Measurements from ENCODE around the gene DHX35. TPM values are rescaled to one million over a fixed set of nuclear protein-coding genes. Genes with fewer than 3 reads are reported as not detected.

DHX35 gene
- total RNA-seq, 1 experiment from 2014 or later, result 15.9 TPM

DNA sequence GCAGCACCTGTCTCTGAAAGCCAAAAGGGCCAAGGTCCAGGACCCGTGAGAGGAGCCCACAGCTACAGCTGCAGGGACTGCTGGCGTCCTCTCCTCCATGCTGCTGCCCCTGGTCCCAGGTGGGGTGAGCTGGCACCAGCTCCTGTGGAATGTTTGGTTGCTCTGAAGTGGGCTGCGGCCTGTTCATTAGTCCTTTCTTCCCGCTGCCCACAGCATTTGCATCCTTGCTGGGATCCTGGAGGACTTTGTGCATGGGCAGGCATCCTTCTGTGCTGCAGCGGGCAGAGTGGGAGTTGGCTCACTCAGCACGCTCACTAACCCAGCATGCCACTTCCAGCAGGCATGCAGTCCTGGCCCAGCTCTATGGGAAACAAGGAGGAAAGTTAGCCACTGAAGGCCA, 76.4 kb downstream of the DHX35 start:
- BruUV-seq (replicated peaks), result no TSS peak
- TF ChIP-seq CTCF (conservative IDR thresholded peaks at IDR 0.05; ENCODE audit: low read depth, low read length) (no peak), EZH2 (IDR thresholded peaks at IDR 0.05; ENCODE audit: borderline replicate concordance, low read depth, low read length, poor library complexity, severe bottlenecking) (no peak)
- Histone ChIP-seq H3K36me3 (ENCODE audit: insufficient read depth, low read length, poor library complexity, severe bottlenecking) (peaks cover 55% of the 10 kb centered on the region), H3K9me3 (ENCODE audit: low read depth, low read length, poor library complexity, severe bottlenecking) (no peaks in the 10 kb centered on the region), H3K27ac (ENCODE audit: low read depth, low read length, poor library complexity, severe bottlenecking) (no peak overlapping the region), H3K4me3 (ENCODE audit: low read depth, low read length, poor library complexity, severe bottlenecking) (no peak overlapping the region), H3K27me3 (replicated peaks; ENCODE audit: insufficient read depth, low read depth, low read length, poor library complexity) (no peaks in the 10 kb centered on the region), H3K4me1 (ENCODE audit: insufficient read depth, low read length, poor library complexity, severe bottlenecking) (no peaks in the 10 kb centered on the region)
- intact Hi-C loops (cut with micrococcal nuclease; ENCODE audit: unreplicated experiment), result no loop called here
- POLR2A ChIA-PET (ENCODE audit: low non-redundant PET), result interaction anchor here (0.6 kb wide), 1 partner anchor 1973 kb away, joined by 3 read pairs; no protein-coding TSS in a partner anchor
- CTCF ChIA-PET, result no interaction called here
- no peak for DNase-seq (ENCODE audit: low spot score)

- intact Hi-C loops (cut with micrococcal nuclease; ENCODE audit: unreplicated experiment), result no loop called here
- Histone ChIP-seq H3K36me3 (ENCODE audit: insufficient read depth, low read length, poor library complexity, severe bottlenecking) (peaks cover 48% of the 10 kb centered on the region), H3K9me3 (ENCODE audit: low read depth, low read length, poor library complexity, severe bottlenecking) (no peaks in the 10 kb centered on the region), H3K4me3 (ENCODE audit: low read depth, low read length, poor library complexity, severe bottlenecking) (no peak overlapping the region), H3K4me1 (ENCODE audit: insufficient read depth, low read length, poor library complexity, severe bottlenecking) (no peaks in the 10 kb centered on the region), H3K27ac (ENCODE audit: low read depth, low read length, poor library complexity, severe bottlenecking) (no peak overlapping the region), H3K27me3 (replicated peaks; ENCODE audit: insufficient read depth, low read depth, low read length, poor library complexity) (no peaks in the 10 kb centered on the region)
- TF ChIP-seq EZH2 (IDR thresholded peaks at IDR 0.05; ENCODE audit: borderline replicate concordance, low read depth, low read length, poor library complexity, severe bottlenecking), result no peak
- no peak for TF ChIP-seq CTCF (conservative IDR thresholded peaks at IDR 0.05; ENCODE audit: low read depth, low read length)
- ChIA-PET CTCF (no interaction called here), POLR2A (ENCODE audit: low non-redundant PET) (no interaction called here)
- BruUV-seq (replicated peaks), result no TSS peak
- no peak for DNase-seq (ENCODE audit: low spot score)
Observed at GRCh38 chr20:39039261-39039660, 77.1 kb downstream of the DHX35 start.

DNA sequence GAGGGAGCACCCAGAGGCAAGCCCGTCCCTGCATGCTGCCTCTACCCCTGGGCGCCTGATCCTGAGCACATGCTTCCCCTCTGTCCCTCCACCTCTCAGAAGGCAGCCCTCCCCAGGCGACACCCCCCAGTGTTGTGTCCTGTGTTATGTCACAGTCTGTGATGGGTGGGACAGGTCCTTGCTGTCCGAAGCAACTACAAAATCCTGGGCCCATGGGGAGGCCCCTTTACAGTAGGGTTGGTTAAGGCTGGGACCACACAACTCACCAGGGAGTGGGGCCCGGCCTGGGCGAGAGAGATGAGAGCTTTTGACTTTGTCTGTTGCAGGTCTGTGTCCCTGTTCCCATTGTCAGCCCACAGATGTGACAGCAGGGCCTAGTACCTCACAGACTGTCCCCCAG, 78.0 kb downstream of the DHX35 start:
- no peak overlapping the region for H3K27ac ChIP-seq (ENCODE audit: low read depth, low read length, poor library complexity, severe bottlenecking)
- TF ChIP-seq EZH2 (IDR thresholded peaks at IDR 0.05; ENCODE audit: borderline replicate concordance, low read depth, low read length, poor library complexity, severe bottlenecking), result no peak
- TF ChIP-seq CTCF (conservative IDR thresholded peaks at IDR 0.05; ENCODE audit: low read depth, low read length), result no peak
- no peak for DNase-seq (ENCODE audit: low spot score)
- no peak overlapping the region for H3K4me3 ChIP-seq (ENCODE audit: low read depth, low read length, poor library complexity, severe bottlenecking)
- ChIA-PET CTCF (interaction anchor here (0.7 kb wide), 1 partner anchor 1894 kb away, joined by 3 read pairs; no protein-coding TSS in a partner anchor), POLR2A (ENCODE audit: low non-redundant PET) (no interaction called here)
- no peaks in the 10 kb centered on the region for H3K4me1 ChIP-seq (ENCODE audit: insufficient read depth, low read length, poor library complexity, severe bottlenecking)
- H3K9me3 ChIP-seq (ENCODE audit: low read depth, low read length, poor library complexity, severe bottlenecking), result no peaks in the 10 kb centered on the region
- BruUV-seq (replicated peaks), result no TSS peak
- H3K27me3 ChIP-seq (replicated peaks; ENCODE audit: insufficient read depth, low read depth, low read length, poor library complexity), result no peaks in the 10 kb centered on the region
- intact Hi-C loops (cut with micrococcal nuclease; ENCODE audit: unreplicated experiment), result no loop called here
- H3K36me3 ChIP-seq (ENCODE audit: insufficient read depth, low read length, poor library complexity, severe bottlenecking), result peaks cover 41% of the 10 kb centered on the region

All from A673 (cell line).